ENCODE results near the gene MYL12B.
A peak's percentile ranks its signal among the peaks of the same experiment; 100 is the strongest.

The MYL12B gene

GRCh38 chr18:3261373-3262233 is at the start of gene MYL12B:
Gene MYL12B (plus strand): TSS chr18:3262133. CDS start chr18:3272899, 10,766 bp downstream.
- no peak for TF ChIP-seq CTCF (conservative IDR thresholded peaks at IDR 0.05; ENCODE audit: low read depth, low read length)
- H3K4me3 ChIP-seq (ENCODE audit: low read length): peak within 1 kb of the TSS; percentile 94
- no peak for DNase-seq (ENCODE audit: low read depth)

- no peak for DNase-seq (ENCODE audit: low read depth)
- H3K4me3 ChIP-seq (ENCODE audit: low read length): no peak overlapping the region
- TF ChIP-seq CTCF (conservative IDR thresholded peaks at IDR 0.05; ENCODE audit: low read depth, low read length): no peak
These were observed 49.3 kb upstream of the MYL12B start for GRCh38 chr18:3212657-3213056.

GRCh38 chr18:3213300-3214059 is 48.5 kb upstream of the MYL12B start:
- no peak for TF ChIP-seq CTCF (conservative IDR thresholded peaks at IDR 0.05; ENCODE audit: low read depth, low read length)
- H3K4me3 ChIP-seq (ENCODE audit: low read length): no peak overlapping the region
- no peak for DNase-seq (ENCODE audit: low read depth)

GRCh38 chr18:3214855-3215637 is 46.9 kb upstream of the MYL12B start:
- no peak for DNase-seq (ENCODE audit: low read depth)
- H3K4me3 ChIP-seq (ENCODE audit: low read length): no peak overlapping the region
- TF ChIP-seq CTCF (conservative IDR thresholded peaks at IDR 0.05; ENCODE audit: low read depth, low read length): no peak

GRCh38 chr18:3216987-3217386 is 44.9 kb upstream of the MYL12B start:
- DNase-seq (ENCODE audit: low read depth): no peak
- H3K4me3 ChIP-seq (ENCODE audit: low read length): no peak overlapping the region
- no peak for TF ChIP-seq CTCF (conservative IDR thresholded peaks at IDR 0.05; ENCODE audit: low read depth, low read length)

GRCh38 chr18:3217948-3218647 is 43.8 kb upstream of the MYL12B start:
- TF ChIP-seq CTCF (conservative IDR thresholded peaks at IDR 0.05; ENCODE audit: low read depth, low read length): no peak
- H3K4me3 ChIP-seq (ENCODE audit: low read length): no peak overlapping the region
- DNase-seq (ENCODE audit: low read depth): peak; percentile 44
